HEK293T (cell line): ENCODE results near the gene SCYL1.

Experiments used
- ARNT ChIP-seq: fragments of 450-650 bp; IDR thresholded peaks from 2 replicates; pipeline ENCODE4 v1.6.1; 2017; ENCODE audit warnings: mild to moderate bottlenecking
- BHLHE40 ChIP-seq: fragments of 450-650 bp; IDR thresholded peaks from 2 replicates; pipeline ENCODE4 v1.6.1; 2016; ENCODE audit warnings: mild to moderate bottlenecking, moderate library complexity, borderline replicate concordance
- ELF4 ChIP-seq: fragments of 450-650 bp; IDR thresholded peaks from 2 replicates; pipeline ENCODE4 v1.6.1; 2017; ENCODE audit warnings: antibody characterized with exemption
- FOXA1 ChIP-seq: fragments of 450-650 bp; IDR thresholded peaks from 2 replicates; pipeline ENCODE4 v1.6.1; 2016; ENCODE audit warnings: mild to moderate bottlenecking
- FOXK2 ChIP-seq: fragments of 450-650 bp; IDR thresholded peaks from 2 replicates; pipeline ENCODE4 v1.6.1; 2016; ENCODE audit warnings: mild to moderate bottlenecking
- FOXM1 ChIP-seq: fragments of 450-650 bp; IDR thresholded peaks from 2 replicates; pipeline ENCODE4 v1.6.1; 2017; ENCODE audit warnings: mild to moderate bottlenecking, borderline replicate concordance
- HDGF ChIP-seq: fragments of 450-650 bp; IDR thresholded peaks from 2 replicates; pipeline ENCODE4 v1.6.1; 2017; ENCODE audit warnings: antibody characterized with exemption, borderline replicate concordance
- L3MBTL2 ChIP-seq: fragments of 450-650 bp; conservative IDR thresholded peaks from 2 replicates; pipeline ENCODE4 v1.6.1; 2016; ENCODE audit warnings: mild to moderate bottlenecking
- NFRKB ChIP-seq: fragments of 450-650 bp; IDR thresholded peaks from 2 replicates; pipeline ENCODE4 v1.6.1; 2016; ENCODE audit warnings: mild to moderate bottlenecking, moderate library complexity
- SP1 ChIP-seq: fragments of 450-650 bp; IDR thresholded peaks from 2 replicates; pipeline ENCODE4 v1.6.1; 2017
- SUZ12 ChIP-seq: fragments of 450-650 bp; IDR thresholded peaks from 2 replicates; pipeline ENCODE4 v1.6.1; 2016; ENCODE audit warnings: mild to moderate bottlenecking
- TARDBP ChIP-seq: fragments of 450-650 bp; IDR thresholded peaks from 2 replicates; pipeline ENCODE4 v1.6.1; 2016
- ZNF384 ChIP-seq: fragments of 450-650 bp; IDR thresholded peaks from 2 replicates; pipeline ENCODE4 v1.6.1; 2016

GRCh38 chr11:65563601-65564000 is 38.7 kb downstream of the SCYL1 start:
- TF ChIP-seq SP1 (no peak), FOXM1 (no peak), BHLHE40 (no peak), FOXK2 (no peak), SUZ12 (no peak), ELF4 (no peak), TARDBP (no peak), FOXA1 (no peak), ARNT (no peak), L3MBTL2 (no peak), HDGF (no peak), ZNF384 (no peak), NFRKB (no peak)
